GM23338 (cell line): ENCODE measurements around the gene PPFIA4. TPM values are rescaled to one million over a fixed set of nuclear protein-coding genes. Genes with fewer than 3 reads are reported as not detected.

ENCODE experiments used
- ATAC-seq: fragments of 200-7000 bp; cut with Tn5 transposase; 3 replicates; pipeline ENCODE4 v1.9.1; 2020
- DNase-seq: peaks from one replicate; pipeline ENCODE4 v3.0.0-alpha.2; 2015; ENCODE audit warnings: low spot score
- H2AFZ ChIP-seq: fragments of 200-600 bp; sonication (generic); 2 replicates; pipeline ENCODE4 v1.8.0; 2016; ENCODE audit warnings: antibody characterized with exemption, mild to moderate bottlenecking, moderate library complexity
- H3F3A ChIP-seq: fragments of 200-600 bp; sonication (generic); replicated peaks from 2 replicates; pipeline ENCODE4 v1.8.0; 2017; ENCODE audit warnings: antibody characterized with exemption, mixed run types, low read depth
- H3K27ac ChIP-seq: fragments of 200-600 bp; sonication (generic); 2 replicates; pipeline ENCODE4 v1.6.1; 2016; ENCODE audit warnings: low read depth
- H3K27me3 ChIP-seq: fragments of 200-600 bp; sonication (generic); 2 replicates; pipeline ENCODE4 v1.8.0; 2016; ENCODE audit warnings: mild to moderate bottlenecking, mixed run types, moderate library complexity; ENCODE audit not compliant: insufficient read depth
- H3K36me3 ChIP-seq: fragments of 200-600 bp; sonication (generic); 2 replicates; pipeline ENCODE4 v1.8.0; 2016; ENCODE audit warnings: mild to moderate bottlenecking; ENCODE audit not compliant: insufficient read depth
- H3K4me1 ChIP-seq: fragments of 200-600 bp; sonication (generic); 2 replicates; pipeline ENCODE4 v1.8.0; 2016; ENCODE audit warnings: mild to moderate bottlenecking, moderate library complexity; ENCODE audit not compliant: insufficient read depth
- H3K4me2 ChIP-seq: fragments of 200-600 bp; sonication (generic); 2 replicates; pipeline ENCODE4 v1.7.1; 2017; ENCODE audit warnings: mixed run types
- H3K4me3 ChIP-seq: fragments of 200-600 bp; sonication (generic); 2 replicates; pipeline ENCODE4 v1.6.1; 2016; ENCODE audit warnings: mixed run types
- H3K79me2 ChIP-seq: fragments of 200-600 bp; sonication (generic); replicated peaks from 2 replicates; pipeline ENCODE4 v1.8.0; 2017; ENCODE audit warnings: mild to moderate bottlenecking; ENCODE audit not compliant: insufficient read depth
- H3K9me2 ChIP-seq: fragments of 200-600 bp; sonication (generic); 2 replicates; pipeline ENCODE4 v1.8.0; 2017; ENCODE audit not compliant: insufficient read depth
- H4K20me1 ChIP-seq: fragments of 200-600 bp; sonication (generic); replicated peaks from 2 replicates; pipeline ENCODE4 v1.8.0; 2017; ENCODE audit warnings: mild to moderate bottlenecking; ENCODE audit not compliant: insufficient read depth
- H3K27ac Mint-ChIP-seq: 2 replicates; pipeline ENCODE4 v1.8.0; 2020; ENCODE audit warnings: inconsistent platforms, mild to moderate bottlenecking, moderate library complexity, mixed read lengths
- H3K27me3 Mint-ChIP-seq: 3 replicates; pipeline ENCODE4 v1.8.0; 2022; ENCODE audit warnings: low read depth, mild to moderate bottlenecking, moderate library complexity, mixed read lengths, inconsistent platforms; ENCODE audit not compliant: insufficient read depth, poor library complexity
- H3K36me3 Mint-ChIP-seq: 3 replicates; pipeline ENCODE4 v1.8.0; 2021; ENCODE audit warnings: low read depth, mild to moderate bottlenecking, inconsistent platforms, moderate library complexity, mixed read lengths
- H3K4me1 Mint-ChIP-seq: 3 replicates; pipeline ENCODE4 v1.8.0; 2020; ENCODE audit warnings: mild to moderate bottlenecking, inconsistent platforms, mixed read lengths
- H3K4me3 Mint-ChIP-seq: 3 replicates; pipeline ENCODE4 v1.8.0; 2021; ENCODE audit warnings: moderate library complexity, mild to moderate bottlenecking, inconsistent platforms, mixed read lengths
- H3K9me3 Mint-ChIP-seq: 3 replicates; pipeline ENCODE4 v1.8.0; 2020; ENCODE audit warnings: moderate library complexity, mild to moderate bottlenecking, inconsistent platforms, mixed read lengths
- CREB1 ChIP-seq: fragments of 250-450 bp; sonication (Bioruptor Pico); IDR thresholded peaks from 2 replicates; pipeline ENCODE4 v1.5.0; 2020; ENCODE audit warnings: low read depth, mild to moderate bottlenecking, moderate library complexity
- ETS1 ChIP-seq: IDR thresholded peaks from 2 replicates; pipeline ENCODE4 v1.6.1; 2016; ENCODE audit warnings: antibody characterized with exemption
- EZH2 ChIP-seq: fragments of 200-600 bp; sonication (generic); IDR thresholded peaks from one replicate; pipeline ENCODE4 v1.8.0; 2017; ENCODE audit warnings: antibody characterized with exemption, mild to moderate bottlenecking, low read depth; ENCODE audit not compliant: unreplicated experiment
- EZH2phosphoT487 ChIP-seq: fragments of 200-600 bp; sonication (generic); IDR thresholded peaks from one replicate; pipeline ENCODE4 v1.8.1; 2018; ENCODE audit warnings: antibody characterized with exemption; ENCODE audit not compliant: unreplicated experiment
- JUNB ChIP-seq: IDR thresholded peaks from one replicate; pipeline ENCODE4 v1.6.1; 2016; ENCODE audit warnings: antibody characterized with exemption; ENCODE audit not compliant: unreplicated experiment
- NANOG ChIP-seq: IDR thresholded peaks from 2 replicates; pipeline ENCODE4 v1.6.1; 2016; ENCODE audit warnings: antibody characterized with exemption, borderline replicate concordance
- POLR2AphosphoS5 ChIP-seq: IDR thresholded peaks from 2 replicates; pipeline ENCODE4 v1.6.1; 2016; ENCODE audit warnings: antibody characterized with exemption, low read depth
- REST ChIP-seq: IDR thresholded peaks from one replicate; pipeline ENCODE4 v1.6.1; 2018; ENCODE audit warnings: antibody characterized with exemption; ENCODE audit not compliant: unreplicated experiment
- STAT1 ChIP-seq: IDR thresholded peaks from one replicate; pipeline ENCODE4 v1.6.1; 2016; ENCODE audit warnings: antibody characterized with exemption; ENCODE audit not compliant: unreplicated experiment
- ZNF114 ChIP-seq: fragments of 250-450 bp; sonication (Bioruptor Pico); IDR thresholded peaks from 2 replicates; pipeline ENCODE4 v1.5.0; 2020; ENCODE audit warnings: mild to moderate bottlenecking, moderate library complexity
- ZNF331 ChIP-seq: fragments of 250-450 bp; sonication (Bioruptor Pico); IDR thresholded peaks from 2 replicates; pipeline ENCODE4 v1.5.0; 2020; ENCODE audit warnings: low read depth, mild to moderate bottlenecking, moderate library complexity
- ZNF462 ChIP-seq: fragments of 250-450 bp; sonication (Bioruptor Pico); IDR thresholded peaks from 2 replicates; pipeline ENCODE4 v1.5.0; 2020; ENCODE audit warnings: mild to moderate bottlenecking, moderate library complexity
- polyA plus RNA-seq: library from polyadenylated mRNA; unstranded; fragments of >200 nt; fragmentation: Nextera tagmentation; extraction: Ambion mirVana; gene quantifications from 2 replicates; pipeline ENCODE4 v1.2.1, GENCODE V29; 2016
- total RNA-seq: library from RNA; depleted of rRNA; stranded (reverse); fragments of >200 nt; shearing (Covaris generic); gene quantifications from 2 replicates; pipeline ENCODE4 v1.2.3, GENCODE V29; 2014
- TF ChIP-seq, protein P1 (sequence below), 2 experiments: fragments of 200-600 bp in 1 of 2; sonication (generic) in 1 of 2; conservative IDR thresholded peaks; 2 replicates each; pipeline versions ENCODE4 v1.5.1 to v1.6.1; 2016 to 2017; ENCODE audit warnings: antibody characterized with exemption in 2 of 2, low read depth in 2 of 2, mild to moderate bottlenecking in 2 of 2, moderate library complexity in 1 of 2

PPFIA4 gene
- total and polyA plus RNA-seq, 2 experiments from 2014 or later: 1.3 to 7.6 TPM

DNA sequence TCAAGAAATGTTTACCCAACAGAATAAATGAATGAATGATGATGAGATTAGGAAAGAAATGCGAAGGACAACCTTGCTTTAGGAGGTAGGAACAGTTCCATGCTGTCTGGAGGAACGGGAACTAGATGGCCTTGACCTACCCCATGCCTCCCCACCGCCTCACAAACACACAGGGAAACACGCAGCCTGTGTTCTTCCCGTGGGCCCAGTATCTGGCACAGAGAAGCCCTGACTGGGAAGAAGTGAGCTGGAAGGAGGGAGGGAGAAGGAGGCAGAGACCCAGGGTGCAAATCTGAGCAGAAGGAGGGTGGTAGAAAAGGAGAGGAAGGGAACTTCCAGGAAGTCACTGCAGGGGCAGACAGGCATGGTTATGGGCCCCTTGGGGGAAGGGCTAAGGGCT is 97.7 kb downstream of the PPFIA4 start:
- Mint-ChIP-seq H3K9me3 (no peaks in the 10 kb centered on the region; the same call in 2 of the 3 replicates), H3K27me3 (peaks cover 41% of the 10 kb centered on the region), H3K4me3 (no peak overlapping the region), H3K4me1 (peaks cover 34% of the 10 kb centered on the region), H3K36me3 (no peaks in the 10 kb centered on the region), H3K27ac (no peak overlapping the region)
- no peak overlapping the region for H3K27ac ChIP-seq
- H3F3A ChIP-seq: 0 out of 2 replicates have a peak, but pooled peaks cover 3% of the 10 kb centered on the region
- H2AFZ ChIP-seq: no peak overlapping the region
- H4K20me1 ChIP-seq: no peaks in the 10 kb centered on the region
- TF ChIP-seq, protein P1, sequence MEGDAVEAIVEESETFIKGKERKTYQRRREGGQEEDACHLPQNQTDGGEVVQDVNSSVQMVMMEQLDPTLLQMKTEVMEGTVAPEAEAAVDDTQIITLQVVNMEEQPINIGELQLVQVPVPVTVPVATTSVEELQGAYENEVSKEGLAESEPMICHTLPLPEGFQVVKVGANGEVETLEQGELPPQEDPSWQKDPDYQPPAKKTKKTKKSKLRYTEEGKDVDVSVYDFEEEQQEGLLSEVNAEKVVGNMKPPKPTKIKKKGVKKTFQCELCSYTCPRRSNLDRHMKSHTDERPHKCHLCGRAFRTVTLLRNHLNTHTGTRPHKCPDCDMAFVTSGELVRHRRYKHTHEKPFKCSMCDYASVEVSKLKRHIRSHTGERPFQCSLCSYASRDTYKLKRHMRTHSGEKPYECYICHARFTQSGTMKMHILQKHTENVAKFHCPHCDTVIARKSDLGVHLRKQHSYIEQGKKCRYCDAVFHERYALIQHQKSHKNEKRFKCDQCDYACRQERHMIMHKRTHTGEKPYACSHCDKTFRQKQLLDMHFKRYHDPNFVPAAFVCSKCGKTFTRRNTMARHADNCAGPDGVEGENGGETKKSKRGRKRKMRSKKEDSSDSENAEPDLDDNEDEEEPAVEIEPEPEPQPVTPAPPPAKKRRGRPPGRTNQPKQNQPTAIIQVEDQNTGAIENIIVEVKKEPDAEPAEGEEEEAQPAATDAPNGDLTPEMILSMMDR (conservative IDR thresholded peaks at IDR 0.05; ENCODE audit: low read depth in 2 of 2): no peak
- TF ChIP-seq EZH2phosphoT487 (no peak), ZNF462 (no peak), ZNF331 (CRISPR knock-in tag) (no peak), EZH2 (no peak), ZNF114 (CRISPR knock-in tag) (no peak), REST (no peak), POLR2AphosphoS5 (no peak), NANOG (no peak), CREB1 (CRISPR knock-in tag) (no peak), JUNB (no peak), ETS1 (no peak), STAT1 (no peak)
- peaks cover 29% of the 10 kb centered on the region for H3K27me3 ChIP-seq
- no peak for DNase-seq
- H3K79me2 ChIP-seq: no peaks in the 10 kb centered on the region
- no peak overlapping the region for H3K4me2 ChIP-seq
- H3K9me2 ChIP-seq: no peaks in the 10 kb centered on the region
- H3K4me3 ChIP-seq: no peak overlapping the region
- H3K36me3 ChIP-seq: no peaks in the 10 kb centered on the region
- peaks cover 15% of the 10 kb centered on the region for H3K4me1 ChIP-seq
- ATAC-seq: no peak
